GM18517 (cell line): ENCODE data around the gene LRTM1.

ENCODE experiments used
- ATAC-seq: cut with Tn5 transposase; IDR thresholded peaks from one replicate; pipeline ENCODE4 v1.9.1; 2021; ENCODE audit warnings: mild to moderate bottlenecking, moderate library complexity; ENCODE audit not compliant: unreplicated experiment

The LRTM1 gene

DNA sequence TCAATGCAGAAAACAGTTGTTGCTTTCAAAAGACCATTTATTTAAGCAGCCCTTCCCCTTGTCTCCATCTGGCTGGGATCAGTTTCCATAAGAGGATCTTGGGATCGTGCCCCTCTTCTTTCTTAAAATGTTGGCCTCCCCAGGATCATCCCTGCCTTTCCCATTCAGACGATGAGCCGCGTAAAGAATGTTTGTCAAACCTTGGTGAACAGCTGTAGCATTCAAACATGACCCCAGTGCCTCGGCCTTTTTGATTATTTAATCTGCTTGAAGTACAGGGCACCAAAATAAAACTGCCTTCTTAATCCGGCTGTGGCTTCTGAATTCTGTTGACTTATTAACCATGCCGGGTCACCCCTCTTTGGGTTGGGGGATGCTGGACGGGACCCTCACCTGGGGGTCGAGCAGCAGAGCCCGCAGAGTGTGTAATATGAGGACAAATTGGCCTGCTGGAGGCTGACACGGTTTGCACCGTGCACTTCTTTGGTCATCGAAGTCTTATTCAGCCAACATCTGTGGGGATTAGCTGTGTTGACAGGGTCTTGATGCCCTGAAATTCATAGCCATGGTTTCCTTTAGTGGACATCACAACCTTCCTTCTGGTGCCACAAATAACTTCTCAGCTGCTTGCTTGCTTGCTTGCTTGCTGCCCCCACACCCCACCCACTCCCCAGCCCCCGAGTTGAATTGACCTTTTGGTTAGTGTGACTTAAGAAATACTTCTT lies at the start of gene LRTM1:
LRTM1 (minus strand) TSS at position 14 of the 725 bp plus-strand sequence. CDS start 148 bp downstream, outside the sequence.
- no peak for ATAC-seq

DNA sequence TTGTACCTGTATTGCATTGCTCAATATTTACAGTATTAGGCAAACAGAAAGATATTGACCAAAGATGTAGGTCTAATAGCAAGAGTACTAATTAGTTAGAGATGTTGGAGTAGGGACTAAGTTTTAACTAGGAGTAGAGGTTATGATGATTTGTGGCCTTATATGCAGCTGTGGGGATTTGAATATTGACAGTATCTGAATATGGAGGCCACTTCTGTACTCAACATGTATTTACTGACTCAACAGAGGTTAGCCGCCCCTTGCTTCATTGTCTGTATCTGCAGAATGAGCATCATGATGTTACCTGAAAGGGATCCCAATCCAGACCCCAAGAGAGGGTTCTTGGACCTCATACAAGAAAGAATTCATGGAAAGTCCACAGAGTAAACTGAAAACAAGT lies 49.6 kb upstream of the LRTM1 start:
- ATAC-seq, result no peak

DNA sequence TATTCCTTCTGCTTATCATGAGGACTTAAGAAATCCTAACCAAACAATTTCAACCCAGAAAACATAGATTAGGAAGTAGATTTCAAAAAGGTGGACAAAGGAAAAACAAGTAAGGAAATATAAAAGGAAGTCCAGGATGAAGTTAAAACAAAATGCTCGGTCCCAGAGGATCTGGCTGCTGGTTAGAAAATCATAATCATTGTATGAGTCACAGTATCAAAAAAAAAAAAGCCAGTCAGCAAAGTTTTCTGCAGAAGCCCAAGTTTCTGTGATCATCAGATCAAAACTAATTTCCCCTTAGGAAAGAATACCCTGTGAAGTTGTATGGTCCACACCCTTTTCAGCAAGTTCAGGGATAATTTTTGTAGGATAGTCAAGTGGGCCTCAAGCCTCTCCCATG lies 43.0 kb upstream of the LRTM1 start:
- ATAC-seq, result no peak

DNA sequence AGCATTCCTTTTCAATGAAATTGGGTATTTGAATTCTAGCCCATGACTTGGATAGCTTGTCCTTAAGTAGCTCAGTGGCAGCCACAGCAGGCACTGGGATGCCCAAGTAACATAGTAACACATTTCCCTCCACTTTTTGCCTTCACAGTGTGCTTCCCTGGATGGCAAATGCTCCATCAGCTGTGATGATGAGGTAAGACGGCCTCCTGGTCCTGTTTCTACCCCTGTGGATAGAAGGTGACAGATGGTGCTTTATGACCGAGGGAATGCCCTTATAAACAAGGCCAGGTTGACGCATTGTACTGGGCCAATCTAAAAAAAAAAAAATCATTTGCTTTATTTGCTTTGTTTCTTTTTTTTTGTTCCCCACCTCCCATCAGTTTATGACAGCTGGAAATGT lies 41.8 kb upstream of the LRTM1 start:
- no peak for ATAC-seq

DNA sequence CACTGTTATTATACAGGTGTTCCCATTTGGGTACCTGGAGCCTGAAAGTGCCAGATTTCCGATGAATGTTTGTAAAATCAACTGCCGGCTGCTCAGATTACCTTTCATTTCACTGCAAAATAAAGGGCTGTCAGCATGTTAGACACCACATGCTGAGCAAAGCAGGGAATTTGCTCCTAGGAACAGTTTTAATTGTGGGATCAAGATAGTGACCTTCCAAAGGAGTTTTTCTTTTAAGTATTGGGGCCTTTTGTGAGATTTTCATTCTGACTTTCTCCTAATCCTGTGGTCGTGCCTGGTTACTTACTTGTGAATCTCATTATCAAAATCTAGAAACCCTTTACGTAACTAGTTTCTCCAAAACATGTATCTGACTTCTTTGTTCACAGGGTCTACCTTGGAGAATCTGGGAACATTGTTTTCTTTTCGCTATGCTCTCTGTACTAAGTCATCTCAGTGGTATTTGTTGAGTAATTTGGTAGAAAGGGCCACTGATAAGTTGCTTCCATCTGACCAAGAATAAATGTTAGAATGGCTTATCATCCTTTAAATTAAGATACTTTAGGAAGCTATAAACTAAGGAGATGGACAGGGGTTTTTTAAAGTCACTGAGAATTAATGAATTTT lies 40.8 kb upstream of the LRTM1 start:
- no peak for ATAC-seq

DNA sequence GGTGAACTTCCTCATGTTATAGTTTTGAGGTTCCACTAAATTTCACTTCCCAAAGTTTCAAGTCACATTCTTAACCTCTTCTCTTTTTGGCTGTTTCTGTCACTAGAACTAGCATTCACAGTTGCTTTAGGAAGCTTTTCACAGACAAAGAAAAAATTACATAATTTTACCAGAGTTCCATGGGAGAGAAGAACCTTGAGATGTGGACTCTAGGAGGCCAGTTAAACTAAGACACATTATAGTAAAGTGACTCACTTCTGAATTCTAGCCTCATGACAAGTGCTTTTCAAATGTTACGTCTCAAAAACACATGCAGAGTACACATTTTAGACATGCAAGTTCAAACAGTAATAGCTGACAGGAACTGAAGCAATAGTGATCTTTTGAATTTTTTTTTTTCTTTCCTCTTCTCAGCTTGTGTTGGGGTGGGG lies 39.9 kb upstream of the LRTM1 start:
- no peak for ATAC-seq

DNA sequence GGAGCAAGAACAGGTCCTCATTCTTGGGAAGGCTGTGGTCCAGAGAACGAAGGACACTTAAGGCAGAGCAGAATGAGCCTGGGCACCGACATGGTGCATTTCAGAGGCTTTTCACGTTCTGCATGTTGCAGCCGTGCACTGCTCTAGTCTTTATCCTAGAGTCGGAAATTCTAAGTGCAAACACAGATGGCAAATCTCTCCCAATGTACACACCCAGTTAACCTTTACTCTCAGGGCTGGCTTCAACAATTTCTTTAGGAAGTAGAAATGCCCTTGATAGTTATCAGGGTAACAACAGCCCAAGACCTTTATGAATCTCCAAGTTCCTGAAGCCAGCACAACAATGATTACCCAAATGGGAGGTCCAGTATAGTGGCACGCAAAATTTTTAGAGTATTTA lies 39.1 kb upstream of the LRTM1 start:
- no peak for ATAC-seq

DNA sequence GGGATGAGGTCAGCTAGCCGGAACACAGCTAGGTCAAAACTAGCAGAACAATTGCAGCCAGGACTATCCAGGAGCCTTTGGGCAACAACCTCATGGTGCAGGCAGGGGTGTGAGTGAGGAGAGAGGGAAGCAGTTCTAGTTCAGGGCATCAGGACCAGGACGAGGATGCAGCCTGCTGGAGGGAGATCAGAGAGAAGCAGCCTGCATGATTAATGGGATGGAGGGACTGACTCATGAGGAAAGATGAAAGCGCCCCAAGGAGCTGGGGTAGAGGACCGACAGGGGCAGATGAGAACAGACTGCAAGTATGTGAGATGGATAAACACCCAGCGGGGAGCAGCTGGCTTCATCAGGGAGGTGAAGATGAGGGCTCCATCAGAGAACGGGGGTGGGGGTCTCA lies 37.9 kb upstream of the LRTM1 start:
- ATAC-seq, result no peak

DNA sequence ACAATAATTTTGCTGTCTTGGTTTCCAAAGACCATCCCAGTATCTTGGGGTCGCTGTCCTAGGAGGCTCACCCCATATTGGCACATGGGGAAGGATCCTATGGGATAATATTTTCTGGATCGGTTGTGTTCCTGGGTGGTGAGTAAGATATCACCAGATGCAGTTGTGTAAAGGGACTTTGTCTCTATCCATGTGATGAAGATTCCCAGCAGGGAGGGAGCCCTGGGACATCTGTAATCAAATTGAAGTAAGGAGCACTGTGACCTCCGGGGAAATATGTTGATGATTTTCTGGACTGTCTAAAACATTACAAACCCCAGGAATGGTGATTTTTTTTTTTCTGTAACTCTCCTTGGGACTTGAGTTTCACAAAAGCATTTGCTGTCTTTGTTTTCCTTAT lies 36.2 kb upstream of the LRTM1 start:
- no peak for ATAC-seq

DNA sequence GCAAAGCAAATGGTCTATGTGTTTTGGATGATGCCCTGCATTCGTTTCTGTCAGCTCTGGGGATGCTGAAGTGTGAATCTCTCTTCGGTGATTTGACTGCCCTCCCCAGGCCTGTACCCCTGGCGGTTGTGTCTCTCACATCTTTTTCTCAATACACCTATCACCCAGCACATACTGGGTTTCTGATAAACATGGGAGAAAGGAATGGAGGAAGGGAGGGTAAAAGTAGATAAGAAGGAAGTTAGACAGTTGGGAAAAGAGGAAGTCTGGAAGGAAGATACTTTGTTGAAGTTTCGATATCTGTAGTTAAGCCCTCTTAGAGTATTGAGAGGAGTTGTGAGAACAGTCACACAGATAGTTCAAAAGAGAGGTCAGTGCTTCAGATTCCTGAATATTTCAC lies 35.8 kb upstream of the LRTM1 start:
- ATAC-seq, result no peak

DNA sequence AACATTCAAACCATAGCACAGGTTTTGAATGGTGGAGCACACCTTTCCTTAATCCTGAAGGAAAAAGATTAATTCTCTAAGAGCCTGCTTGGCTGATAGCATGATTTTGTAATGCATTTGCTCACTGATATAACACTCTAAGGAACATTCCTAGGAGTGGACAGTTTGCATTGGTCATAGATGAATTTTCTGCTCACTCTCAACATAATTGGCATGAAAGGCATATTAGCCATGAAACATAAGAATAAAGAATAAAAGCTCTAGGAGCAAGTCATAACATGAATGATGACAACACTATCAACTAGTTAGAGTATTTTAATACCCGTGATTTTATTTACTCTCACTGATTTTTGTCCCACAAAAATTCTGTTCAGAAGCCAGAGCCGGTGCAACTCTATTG lies 34.3 kb upstream of the LRTM1 start:
- no peak for ATAC-seq

DNA sequence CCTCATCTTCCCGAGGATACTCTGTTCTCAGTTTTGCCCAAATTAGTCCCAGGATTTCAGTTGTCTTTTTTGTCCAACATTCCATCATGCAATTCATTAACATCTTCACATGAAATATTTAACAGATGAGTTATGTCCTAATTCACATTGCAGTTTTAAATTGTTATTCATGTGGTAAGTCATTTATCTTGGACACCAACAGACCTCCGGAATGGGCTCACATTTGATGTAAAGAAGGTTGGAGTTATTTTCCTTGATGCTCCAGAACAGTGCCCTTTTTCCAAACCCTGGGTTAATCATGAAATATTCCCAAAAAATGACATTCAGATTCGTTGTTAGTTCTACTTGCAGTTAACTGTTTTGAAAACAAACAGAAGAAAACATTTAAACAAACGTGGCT lies 32.8 kb upstream of the LRTM1 start:
- no peak for ATAC-seq

DNA sequence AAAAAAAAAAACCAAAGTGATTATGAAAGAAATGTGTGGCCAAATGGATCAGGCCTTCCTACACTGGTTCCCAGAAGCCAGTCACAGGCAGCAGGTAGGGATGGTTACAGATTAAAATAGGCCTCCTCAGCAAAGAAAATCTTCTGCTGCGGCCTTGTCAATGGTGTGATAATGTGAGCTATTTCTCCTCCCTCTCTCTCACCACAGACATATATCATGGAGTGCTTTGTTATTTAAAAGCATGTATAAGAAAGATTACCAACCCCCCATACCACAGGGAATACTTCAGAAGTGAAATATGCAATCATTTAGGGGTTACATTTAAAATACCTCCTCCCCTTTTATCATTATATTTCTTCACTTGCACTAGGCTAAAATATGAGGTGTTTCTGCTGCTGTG lies 32.2 kb upstream of the LRTM1 start:
- ATAC-seq, result no peak

DNA sequence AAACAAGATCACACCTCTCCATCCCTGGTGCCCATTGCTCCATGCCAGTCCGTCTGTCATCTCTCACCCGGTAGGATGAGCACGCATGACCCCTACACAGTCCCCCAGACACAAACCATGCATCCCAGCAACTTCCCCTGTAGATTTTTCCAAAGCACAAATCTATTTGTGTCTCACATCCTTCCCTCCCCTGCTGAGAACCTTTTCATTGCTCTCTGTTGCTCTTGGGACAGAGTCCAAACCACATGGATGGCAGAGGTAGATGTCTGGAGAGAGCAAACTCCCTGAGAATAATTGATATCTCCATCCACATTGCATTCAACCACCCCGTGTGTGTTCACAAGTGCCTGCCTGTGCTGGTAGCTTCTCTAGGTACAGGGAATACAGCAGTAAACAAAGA lies 29.9 kb upstream of the LRTM1 start:
- no peak for ATAC-seq

DNA sequence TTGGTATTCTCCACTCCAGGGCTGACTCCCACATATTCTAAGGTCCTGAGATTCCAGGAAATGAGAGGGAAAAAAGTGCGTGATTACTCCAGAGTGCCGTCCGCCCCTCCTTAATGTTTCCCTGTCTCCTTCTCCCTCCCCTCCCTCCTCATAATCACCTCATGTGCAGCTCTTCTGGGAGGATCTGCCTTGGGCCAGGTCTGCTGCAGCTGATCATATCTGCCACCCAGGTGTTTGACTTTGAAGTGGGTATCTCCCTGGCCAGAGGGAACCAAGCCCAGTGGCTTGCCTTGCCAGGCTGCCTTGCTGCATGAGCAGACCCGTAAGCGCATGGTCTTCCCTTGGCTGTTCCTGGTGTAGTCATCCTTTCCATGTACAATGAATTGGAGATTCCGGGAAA lies 28.1 kb upstream of the LRTM1 start:
- no peak for ATAC-seq

DNA sequence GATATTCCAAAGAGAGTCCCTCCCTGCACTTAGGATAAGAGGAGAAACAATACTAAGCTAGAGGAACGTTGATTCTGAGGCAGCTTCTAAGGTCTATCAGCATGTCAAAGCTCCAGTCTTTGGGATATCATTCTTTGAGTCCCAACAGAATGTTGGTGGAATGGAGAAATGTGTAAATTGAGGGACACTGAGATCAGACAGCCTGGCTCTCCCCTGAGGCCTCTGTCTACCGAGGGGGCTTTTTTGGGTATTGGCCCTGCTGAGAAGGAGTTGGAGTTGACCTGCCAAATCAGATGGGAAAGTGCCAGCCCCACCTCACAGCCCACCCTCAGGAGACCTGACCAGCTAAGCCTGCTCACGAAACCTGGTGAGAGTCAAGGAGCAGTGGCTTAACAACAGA lies 27.6 kb upstream of the LRTM1 start:
- ATAC-seq, result no peak

DNA sequence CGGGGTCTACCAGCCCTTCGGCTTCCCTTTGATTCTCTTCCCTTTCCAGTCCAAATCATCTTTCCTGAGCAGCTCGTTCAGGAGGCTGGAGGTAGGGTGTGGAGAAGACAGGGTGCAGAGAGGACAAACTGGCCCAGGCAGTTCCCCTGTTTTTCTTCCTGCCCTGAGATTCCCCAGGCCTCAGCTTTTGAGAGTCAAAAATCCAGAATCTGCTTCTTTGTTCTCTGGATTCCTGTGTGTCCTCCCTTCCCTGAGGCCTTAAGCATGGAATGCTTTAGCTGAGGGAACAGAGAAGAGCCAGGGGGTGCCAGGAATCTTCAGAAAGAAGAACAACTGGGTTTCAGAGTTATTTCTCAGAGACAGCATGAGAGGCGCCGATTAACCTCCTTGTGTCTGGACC lies 26.7 kb upstream of the LRTM1 start:
- no peak for ATAC-seq

DNA sequence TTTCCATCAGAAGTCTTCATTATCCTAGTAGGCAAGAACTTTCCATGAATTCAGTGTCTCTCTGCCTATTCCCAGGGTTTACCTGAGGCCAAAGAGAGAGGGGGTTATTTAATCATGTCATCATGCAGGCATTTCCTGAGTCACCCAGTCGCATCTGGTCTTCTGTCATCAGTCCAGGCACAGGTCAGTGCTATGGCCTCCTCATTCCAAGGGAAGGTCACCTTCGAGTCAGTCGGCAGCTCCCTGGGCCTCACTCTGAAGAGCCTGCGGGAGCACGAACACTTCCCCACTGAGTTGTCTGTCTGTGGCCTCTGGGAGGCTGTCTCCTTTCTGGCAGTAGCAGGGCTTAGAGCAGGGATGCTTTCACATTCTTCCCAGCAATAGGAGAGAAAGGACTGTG lies 26.2 kb upstream of the LRTM1 start:
- ATAC-seq, result no peak

DNA sequence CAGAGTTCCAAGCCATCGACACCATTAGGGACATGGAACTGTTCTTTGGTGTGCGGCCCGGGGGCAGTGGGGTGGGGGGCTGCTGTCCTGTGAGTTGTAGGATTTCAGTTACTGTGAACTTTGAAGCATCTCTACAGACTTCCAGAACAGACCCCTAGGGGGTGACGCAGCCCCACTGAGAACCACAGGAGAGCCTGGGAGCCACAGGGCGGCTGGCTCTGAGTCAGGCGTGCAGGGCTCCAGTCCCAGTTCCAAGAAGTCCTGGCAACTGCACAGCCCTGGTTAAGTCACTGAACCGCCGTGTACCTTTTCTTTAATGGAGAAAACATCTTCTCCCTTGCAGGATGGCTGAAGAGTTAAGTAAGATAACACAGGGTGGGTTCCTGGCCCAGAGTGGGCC lies 23.5 kb upstream of the LRTM1 start:
- ATAC-seq, result no peak

DNA sequence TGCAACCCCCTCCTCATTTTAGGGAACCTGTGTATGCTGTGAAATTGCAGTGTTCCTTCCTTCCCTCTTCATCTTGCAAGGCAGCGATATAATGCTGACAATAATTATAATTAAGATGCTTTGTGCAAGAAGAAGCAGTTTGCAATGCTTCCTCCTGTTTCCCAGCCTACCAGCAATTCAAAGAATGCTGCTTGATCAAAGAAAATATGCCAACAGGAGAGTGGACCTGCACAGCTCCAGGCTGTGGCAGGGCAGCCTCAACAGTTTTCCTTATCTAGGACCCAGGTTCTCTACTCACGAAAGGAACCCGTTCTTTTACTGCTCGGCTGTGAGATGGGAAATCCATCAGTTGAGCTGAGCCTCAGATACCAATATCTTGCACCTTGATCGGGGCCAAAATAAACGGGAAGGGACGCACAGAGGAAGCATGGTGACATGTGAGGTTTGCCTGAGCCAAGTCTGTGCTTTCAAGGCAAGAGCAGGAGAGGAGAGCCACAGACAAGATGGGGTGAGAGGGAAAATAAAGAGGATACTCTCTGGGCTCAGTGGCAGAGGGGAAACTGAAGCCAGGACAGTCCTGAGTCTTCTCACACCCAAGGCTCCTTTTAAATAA lies 22.6 kb upstream of the LRTM1 start:
- ATAC-seq, result no peak

DNA sequence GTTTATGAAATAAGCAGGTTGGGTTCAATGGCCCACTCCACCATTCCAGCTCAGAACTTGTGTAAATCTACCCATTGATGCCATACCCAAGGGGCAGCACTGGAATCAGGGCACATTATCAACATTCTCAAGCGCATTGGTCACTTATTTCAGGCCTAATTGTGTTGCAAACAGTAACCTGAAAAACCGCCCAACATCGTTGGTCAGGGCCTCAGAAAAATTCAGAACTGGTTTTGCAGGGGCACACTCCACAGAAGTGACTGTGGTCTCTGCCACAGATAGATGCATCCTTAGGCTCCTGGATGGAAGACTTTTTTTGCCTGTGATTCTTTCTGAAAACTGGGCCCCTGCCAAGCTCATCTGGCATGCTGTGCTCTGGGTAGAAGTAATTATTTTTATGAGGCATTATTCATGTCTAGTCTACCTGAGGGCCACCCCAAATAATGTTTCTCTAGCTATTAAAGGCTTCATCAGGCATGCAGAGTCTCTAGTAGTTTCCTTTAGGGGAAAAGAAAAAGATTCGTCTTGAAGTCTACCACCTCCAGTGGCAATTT lies 21.7 kb upstream of the LRTM1 start:
- no peak for ATAC-seq

DNA sequence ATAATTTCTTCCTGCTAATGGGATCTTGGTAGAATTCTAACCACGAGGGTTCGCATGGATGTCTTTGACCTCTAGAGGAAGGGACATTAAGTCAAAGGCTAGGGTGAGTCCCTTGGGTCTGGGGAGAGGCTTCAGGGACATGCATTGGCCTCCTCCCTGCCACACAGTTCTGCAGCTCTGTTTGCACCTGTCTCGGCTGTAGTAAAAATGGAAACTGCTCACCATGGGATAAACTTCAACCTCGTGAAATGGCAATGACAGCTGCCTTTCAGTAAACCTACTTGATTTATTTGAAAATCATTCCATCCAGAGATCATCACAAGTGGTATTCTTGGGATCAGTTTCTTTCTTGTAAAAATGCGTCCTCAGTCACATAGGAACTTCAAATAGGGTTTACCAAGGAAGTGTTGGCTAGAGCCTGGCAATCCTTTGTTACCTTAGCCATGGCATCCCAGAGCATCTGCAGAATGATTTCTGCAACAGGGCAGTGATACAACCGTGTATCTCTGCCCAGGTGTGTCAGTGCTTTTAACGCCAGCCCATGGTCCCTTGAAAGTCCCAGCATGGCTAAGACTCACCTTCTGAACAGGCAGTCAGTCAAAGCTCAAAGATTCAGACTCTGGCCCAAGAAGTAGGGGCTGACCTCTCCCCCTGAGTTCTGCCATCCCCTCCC lies 14.0 kb upstream of the LRTM1 start:
- no peak for ATAC-seq
